ENCODE results near the gene OTC. TPM values are rescaled to one million over a fixed set of nuclear protein-coding genes. Genes with fewer than 3 reads are reported as not detected.

Gene OTC
- total RNA-seq, 1 donor from 2014 or later, result not detected

- no peak for DNase-seq (ENCODE audit: low spot score)
- Mint-ChIP-seq H3K27me3 (ENCODE audit: insufficient read depth) (no peaks in the 10 kb centered on the region), H3K27ac (no peak overlapping the region), H3K4me1 (ENCODE audit: low read depth) (no peaks in the 10 kb centered on the region), H3K9me3 (no peaks in the 10 kb centered on the region), H3K36me3 (ENCODE audit: low read depth) (no peaks in the 10 kb centered on the region), H3K4me3 (no peak overlapping the region)
- intact Hi-C loops (cut with micrococcal nuclease), result no loop called here
These were observed 16.4 kb downstream of the OTC start for GRCh38 chrX:38368774-38369173.

DNA sequence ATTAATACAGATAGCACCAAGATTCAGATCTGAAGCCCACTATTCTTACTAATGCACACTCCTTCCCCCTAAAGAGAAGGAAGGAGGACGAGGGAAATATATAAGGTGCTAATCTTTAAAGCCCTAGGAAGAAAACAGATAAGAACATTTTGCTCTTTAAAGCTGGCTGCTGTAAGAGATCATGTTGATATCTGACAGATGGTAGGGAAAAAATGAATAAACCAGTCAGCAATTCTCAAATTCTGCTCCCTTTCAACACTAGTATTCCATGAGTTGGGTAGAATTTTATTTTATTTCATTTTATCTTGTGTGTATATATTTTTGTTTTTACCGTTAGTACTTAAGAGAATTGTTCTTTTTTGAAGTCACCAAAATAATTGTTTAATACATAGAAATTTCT, 19.2 kb downstream of the OTC start:
- H3K36me3 Mint-ChIP-seq (ENCODE audit: low read depth), result no peaks in the 10 kb centered on the region
- DNase-seq (ENCODE audit: low spot score), result no peak
- no peak overlapping the region for H3K27ac Mint-ChIP-seq
- intact Hi-C loops (cut with micrococcal nuclease), result no loop called here
- H3K9me3 Mint-ChIP-seq, result no peaks in the 10 kb centered on the region
- H3K4me1 Mint-ChIP-seq (ENCODE audit: low read depth), result no peaks in the 10 kb centered on the region
- no peak overlapping the region for H3K4me3 Mint-ChIP-seq
- no peaks in the 10 kb centered on the region for H3K27me3 Mint-ChIP-seq (ENCODE audit: insufficient read depth)

- no peak for DNase-seq (ENCODE audit: low spot score)
- H3K4me1 Mint-ChIP-seq (ENCODE audit: low read depth), result no peaks in the 10 kb centered on the region
- H3K4me3 Mint-ChIP-seq, result no peak overlapping the region
- intact Hi-C loops (cut with micrococcal nuclease), result no loop called here
- H3K27ac Mint-ChIP-seq, result no peak overlapping the region
- H3K27me3 Mint-ChIP-seq (ENCODE audit: insufficient read depth), result no peaks in the 10 kb centered on the region
- H3K36me3 Mint-ChIP-seq (ENCODE audit: low read depth), result no peaks in the 10 kb centered on the region
- no peaks in the 10 kb centered on the region for H3K9me3 Mint-ChIP-seq
These were observed 22.0 kb downstream of the OTC start for GRCh38 chrX:38374431-38374830.

- Mint-ChIP-seq H3K4me1 (ENCODE audit: low read depth) (no peaks in the 10 kb centered on the region), H3K4me3 (no peak overlapping the region), H3K9me3 (no peaks in the 10 kb centered on the region), H3K27ac (no peak overlapping the region), H3K27me3 (ENCODE audit: insufficient read depth) (no peaks in the 10 kb centered on the region), H3K36me3 (ENCODE audit: low read depth) (no peaks in the 10 kb centered on the region)
- no peak for DNase-seq (ENCODE audit: low spot score)
- intact Hi-C loops (cut with micrococcal nuclease), result no loop called here
These were observed 23.5 kb downstream of the OTC start for GRCh38 chrX:38375891-38376290.

DNA sequence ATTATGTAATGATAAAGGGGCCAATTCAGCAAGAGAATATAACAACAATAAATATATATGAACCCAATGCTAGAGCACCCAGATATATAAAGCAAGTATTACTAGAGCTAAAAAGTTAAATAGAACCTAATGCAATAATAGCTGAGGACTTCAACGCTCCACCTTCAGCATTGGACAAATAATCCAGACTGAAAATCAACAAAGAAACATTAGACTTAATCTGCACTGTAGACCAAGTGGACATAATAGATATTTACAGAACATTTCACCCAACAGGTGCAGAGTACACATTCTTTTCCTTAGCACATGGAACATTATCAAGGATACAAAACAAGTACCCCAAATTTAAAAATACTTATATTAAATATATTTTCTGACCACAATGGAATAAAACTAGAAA, 24.3 kb downstream of the OTC start:
- H3K4me1 Mint-ChIP-seq (ENCODE audit: low read depth), result no peaks in the 10 kb centered on the region
- no peak overlapping the region for H3K27ac Mint-ChIP-seq
- H3K36me3 Mint-ChIP-seq (ENCODE audit: low read depth), result no peaks in the 10 kb centered on the region
- no peaks in the 10 kb centered on the region for H3K9me3 Mint-ChIP-seq
- no peaks in the 10 kb centered on the region for H3K27me3 Mint-ChIP-seq (ENCODE audit: insufficient read depth)
- no peak overlapping the region for H3K4me3 Mint-ChIP-seq
- DNase-seq (ENCODE audit: low spot score), result no peak
- intact Hi-C loops (cut with micrococcal nuclease), result no loop called here

DNA sequence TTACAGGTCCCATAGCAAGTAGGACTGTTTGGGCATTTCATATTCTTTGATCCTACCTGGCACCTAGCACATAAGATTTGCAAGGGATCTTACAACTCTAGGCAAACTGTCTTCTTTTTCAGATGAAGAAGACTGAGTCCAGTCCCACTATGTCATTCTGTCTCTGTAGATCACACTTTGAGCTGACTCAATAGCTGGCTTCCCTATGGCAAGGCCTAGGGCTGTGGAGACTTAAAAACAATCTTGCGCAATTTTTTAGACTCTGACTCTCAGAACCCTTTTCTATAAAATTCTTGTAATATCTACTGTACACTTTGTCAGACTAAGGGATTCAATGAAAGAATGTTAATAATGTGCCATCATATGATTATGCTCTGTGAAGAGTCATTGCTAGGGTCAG, 26.7 kb downstream of the OTC start:
- Mint-ChIP-seq H3K4me3 (no peak overlapping the region), H3K27ac (no peak overlapping the region), H3K4me1 (ENCODE audit: low read depth) (no peaks in the 10 kb centered on the region), H3K27me3 (ENCODE audit: insufficient read depth) (no peaks in the 10 kb centered on the region), H3K36me3 (ENCODE audit: low read depth) (no peaks in the 10 kb centered on the region), H3K9me3 (no peaks in the 10 kb centered on the region)
- intact Hi-C loops (cut with micrococcal nuclease), result no loop called here
- DNase-seq (ENCODE audit: low spot score), result no peak

GRCh38 chrX:38382663-38383062, 30.3 kb downstream of the OTC start:
- Mint-ChIP-seq H3K27me3 (ENCODE audit: insufficient read depth) (no peaks in the 10 kb centered on the region), H3K27ac (no peak overlapping the region), H3K4me1 (ENCODE audit: low read depth) (no peaks in the 10 kb centered on the region), H3K4me3 (no peak overlapping the region), H3K9me3 (no peaks in the 10 kb centered on the region), H3K36me3 (ENCODE audit: low read depth) (no peaks in the 10 kb centered on the region)
- intact Hi-C loops (cut with micrococcal nuclease), result no loop called here
- no peak for DNase-seq (ENCODE audit: low spot score)

- no peak for DNase-seq (ENCODE audit: low spot score)
- Mint-ChIP-seq H3K27ac (no peak overlapping the region), H3K9me3 (no peaks in the 10 kb centered on the region), H3K27me3 (ENCODE audit: insufficient read depth) (no peaks in the 10 kb centered on the region), H3K36me3 (ENCODE audit: low read depth) (no peaks in the 10 kb centered on the region), H3K4me3 (no peak overlapping the region), H3K4me1 (ENCODE audit: low read depth) (no peaks in the 10 kb centered on the region)
- intact Hi-C loops (cut with micrococcal nuclease), result no loop called here
These were observed 48.0 kb downstream of the OTC start for GRCh38 chrX:38400389-38400910.

DNA sequence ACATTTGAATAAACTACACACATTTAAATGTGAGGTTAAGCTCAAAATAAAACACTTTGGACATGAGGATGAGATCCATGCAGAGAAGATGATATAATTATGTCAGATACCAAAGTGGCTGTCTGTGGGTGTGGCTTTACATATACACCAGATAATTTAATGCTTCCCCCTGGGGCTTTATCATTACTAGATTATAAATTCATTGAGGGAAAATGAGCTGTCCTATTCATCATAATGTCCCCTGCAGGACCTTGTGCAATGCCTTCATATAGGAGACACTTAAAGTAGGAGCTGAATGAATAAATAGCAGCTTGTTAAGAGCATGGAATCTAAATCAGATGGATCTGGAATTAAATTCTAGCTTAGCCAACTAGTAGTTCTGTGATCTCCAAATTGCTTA, 49.7 kb downstream of the OTC start:
- Mint-ChIP-seq H3K4me3 (no peak overlapping the region), H3K4me1 (ENCODE audit: low read depth) (no peaks in the 10 kb centered on the region), H3K9me3 (no peaks in the 10 kb centered on the region), H3K27me3 (ENCODE audit: insufficient read depth) (no peaks in the 10 kb centered on the region), H3K36me3 (ENCODE audit: low read depth) (no peaks in the 10 kb centered on the region), H3K27ac (no peak overlapping the region)
- intact Hi-C loops (cut with micrococcal nuclease), result no loop called here
- DNase-seq (ENCODE audit: low spot score), result no peak

DNA sequence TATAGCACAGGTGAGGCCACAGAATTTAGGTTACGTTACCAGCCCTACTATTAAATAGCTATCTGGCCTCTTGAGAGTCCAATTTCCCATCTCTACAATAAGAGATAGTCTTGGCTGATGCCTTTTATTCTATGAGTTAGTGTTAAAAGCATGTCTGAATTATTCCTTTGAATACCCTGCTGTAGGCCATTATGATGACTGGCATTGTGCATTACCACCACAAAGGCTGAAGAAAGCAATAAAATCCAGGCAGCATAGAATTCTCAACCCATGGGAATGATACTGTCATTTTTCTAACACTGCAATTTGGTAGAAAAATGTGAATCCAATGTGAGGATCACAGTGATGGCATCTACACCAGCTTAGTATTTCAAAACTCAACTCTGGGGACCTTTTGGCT, 51.4 kb downstream of the OTC start:
- Mint-ChIP-seq H3K4me3 (no peak overlapping the region), H3K4me1 (ENCODE audit: low read depth) (no peaks in the 10 kb centered on the region), H3K27ac (no peak overlapping the region), H3K27me3 (ENCODE audit: insufficient read depth) (peaks cover 2% of the 10 kb centered on the region), H3K36me3 (ENCODE audit: low read depth) (no peaks in the 10 kb centered on the region), H3K9me3 (no peaks in the 10 kb centered on the region)
- no peak for DNase-seq (ENCODE audit: low spot score)
- intact Hi-C loops (cut with micrococcal nuclease), result no loop called here

DNA sequence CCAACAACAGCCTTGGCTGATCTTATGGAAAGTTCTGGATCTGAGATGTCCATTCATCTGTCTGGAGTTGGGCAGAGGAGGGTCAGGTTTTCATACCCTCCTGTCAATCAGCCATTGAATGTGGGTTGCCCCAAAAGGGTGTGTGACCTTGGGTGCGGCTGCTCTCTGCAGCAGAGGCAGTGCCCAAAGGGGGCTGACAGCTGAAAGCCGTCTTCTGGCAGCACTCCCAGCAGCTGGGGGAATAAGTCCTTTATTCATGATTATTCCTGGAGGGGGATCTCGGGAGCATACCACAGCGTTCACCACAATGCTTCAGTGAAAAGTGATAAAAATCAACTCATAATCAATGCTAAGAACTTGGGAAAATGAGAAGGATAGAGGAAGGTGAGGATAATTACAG, 54.7 kb downstream of the OTC start:
- Mint-ChIP-seq H3K9me3 (no peaks in the 10 kb centered on the region), H3K36me3 (ENCODE audit: low read depth) (no peaks in the 10 kb centered on the region), H3K4me3 (no peak overlapping the region), H3K4me1 (ENCODE audit: low read depth) (no peaks in the 10 kb centered on the region), H3K27me3 (ENCODE audit: insufficient read depth) (peaks cover 2% of the 10 kb centered on the region), H3K27ac (no peak overlapping the region)
- intact Hi-C loops (cut with micrococcal nuclease), result no loop called here
- DNase-seq (ENCODE audit: low spot score), result no peak

DNA sequence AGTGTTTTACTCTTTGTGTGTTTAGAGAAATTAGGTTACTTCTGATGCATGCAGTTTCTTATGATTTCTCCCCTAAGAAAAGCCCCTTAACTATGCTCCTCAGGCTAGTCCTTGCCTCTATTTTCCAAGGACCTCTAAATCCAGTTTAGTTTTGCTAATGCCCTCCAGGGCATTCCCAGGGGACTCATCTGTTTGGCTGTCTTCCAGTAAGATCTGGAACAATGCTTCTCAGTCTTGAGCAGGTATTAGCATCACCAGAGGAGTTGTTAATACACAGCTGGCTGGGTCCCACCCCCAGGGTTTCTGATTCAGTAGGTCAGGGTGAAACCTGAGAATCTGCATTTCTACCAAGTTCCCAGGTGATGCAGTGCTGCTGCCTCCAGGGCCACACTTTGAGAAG, 56.9 kb downstream of the OTC start:
- intact Hi-C loops (cut with micrococcal nuclease), result no loop called here
- Mint-ChIP-seq H3K27ac (no peak overlapping the region), H3K9me3 (no peaks in the 10 kb centered on the region), H3K4me3 (no peak overlapping the region), H3K27me3 (ENCODE audit: insufficient read depth) (peaks cover 2% of the 10 kb centered on the region), H3K36me3 (ENCODE audit: low read depth) (no peaks in the 10 kb centered on the region), H3K4me1 (ENCODE audit: low read depth) (no peaks in the 10 kb centered on the region)
- DNase-seq (ENCODE audit: low spot score), result no peak

- Mint-ChIP-seq H3K4me1 (ENCODE audit: low read depth) (no peaks in the 10 kb centered on the region), H3K27me3 (ENCODE audit: insufficient read depth) (no peaks in the 10 kb centered on the region), H3K9me3 (no peaks in the 10 kb centered on the region), H3K36me3 (ENCODE audit: low read depth) (no peaks in the 10 kb centered on the region), H3K27ac (no peak overlapping the region), H3K4me3 (no peak overlapping the region)
- intact Hi-C loops (cut with micrococcal nuclease), result no loop called here
- no peak for DNase-seq (ENCODE audit: low spot score)
These were observed 74.4 kb downstream of the OTC start for GRCh38 chrX:38426785-38427184.

- Mint-ChIP-seq H3K4me3 (no peak overlapping the region), H3K27ac (no peak overlapping the region), H3K4me1 (ENCODE audit: low read depth) (no peaks in the 10 kb centered on the region), H3K36me3 (ENCODE audit: low read depth) (no peaks in the 10 kb centered on the region), H3K27me3 (ENCODE audit: insufficient read depth) (no peaks in the 10 kb centered on the region), H3K9me3 (no peaks in the 10 kb centered on the region)
- intact Hi-C loops (cut with micrococcal nuclease), result no loop called here
- DNase-seq (ENCODE audit: low spot score), result no peak
These were observed 79.1 kb downstream of the OTC start for GRCh38 chrX:38431525-38431924.
